ENCODE measurements around the gene STAT6. TPM values are rescaled to one million over a fixed set of nuclear protein-coding genes. Genes with fewer than 3 reads are reported as not detected.

STAT6 gene
- total and polyA plus RNA-seq, 2 donors (not counting 3 experiments of a cell fraction or from before 2014, with no cell fraction given) = 136 to 147 TPM

DNA sequence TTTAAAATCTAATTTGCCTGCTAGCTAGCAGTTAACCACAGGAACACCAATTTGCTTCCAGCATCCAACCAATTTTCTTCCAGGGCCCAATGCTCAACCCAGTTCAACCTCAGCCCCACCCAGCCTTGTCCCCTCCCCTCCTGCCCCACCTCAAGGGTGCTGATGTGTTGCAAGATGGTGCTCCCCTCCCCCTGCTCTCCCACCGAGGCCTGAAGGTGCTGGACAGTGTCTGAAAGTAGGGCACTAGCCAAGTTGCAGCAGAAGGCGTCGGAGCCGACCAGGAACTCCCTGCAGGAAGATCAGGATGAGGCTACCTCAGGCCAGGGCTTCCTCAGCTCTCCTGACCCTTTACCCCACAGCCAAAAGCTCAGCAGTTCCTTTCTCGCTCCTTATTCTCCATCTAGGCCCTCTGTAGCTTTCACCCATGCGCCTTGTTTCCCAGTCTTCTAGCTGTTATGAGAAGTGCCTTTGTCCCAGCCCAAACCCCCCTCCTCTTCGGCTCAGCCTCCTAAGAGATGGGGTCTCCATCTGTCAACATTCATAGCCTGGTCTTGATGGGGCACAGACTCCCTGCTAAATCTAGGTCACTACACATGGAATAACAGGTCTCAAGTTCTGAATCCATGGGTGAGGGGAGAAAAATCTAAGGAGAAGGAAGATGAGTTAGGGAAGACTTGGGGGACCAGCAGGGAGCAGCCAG lies 3.6 kb downstream of the STAT6 start:
- DNase-seq (ENCODE audit: low read depth, low spot score) = no peak
- peaks cover 13% of the 10 kb centered on the region for H3K79me2 ChIP-seq (ENCODE audit: control insufficient read depth, insufficient read depth, low read length)
- H3K4me1 ChIP-seq (ENCODE audit: control insufficient read depth, extremely low read depth, insufficient read depth, low read length) = peaks cover 14% of the 10 kb centered on the region
- H3K27ac ChIP-seq (ENCODE audit: insufficient read depth, low read depth, low read length) = no peak overlapping the region
- dilution Hi-C loops (cut with MboI; ENCODE audit: extremely low pct_ligation_motif_present, low sequenced_read_pairs) = no loop called here
- TF ChIP-seq, protein P1, sequence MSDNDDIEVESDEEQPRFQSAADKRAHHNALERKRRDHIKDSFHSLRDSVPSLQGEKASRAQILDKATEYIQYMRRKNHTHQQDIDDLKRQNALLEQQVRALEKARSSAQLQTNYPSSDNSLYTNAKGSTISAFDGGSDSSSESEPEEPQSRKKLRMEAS (IDR thresholded peaks at IDR 0.05; ENCODE audit: insufficient read depth, insufficient read length) = no peak
- TF ChIP-seq POLR2A (IDR thresholded peaks at IDR 0.05; ENCODE audit: low read depth, low read length) (no peak), POLR2AphosphoS5 (IDR thresholded peaks at IDR 0.05; ENCODE audit: insufficient read depth, low read depth, low read length) (no peak), FOS (IDR thresholded peaks at IDR 0.05; ENCODE audit: borderline replicate concordance, insufficient read depth, low read length) (no peak)
- no peaks in the 10 kb centered on the region for H3K27me3 ChIP-seq (ENCODE audit: control insufficient read depth in 2 of 2, insufficient read depth in 2 of 2, low read length in 2 of 2)
- ChIA-PET POLR2A (no interaction called here), CTCF (interaction anchor here (0.6 to 1.1 kb wide), 4 partner anchors 15 to 38 kb away, joined by 3 read pairs; no protein-coding TSS in a partner anchor)
- BruUV-seq (replicated peaks) = no TSS peak
- no peak overlapping the region for H3K4me3 ChIP-seq (replicated peaks in 1 of 3; ENCODE audit: insufficient read depth in 1 of 3, low read depth in 1 of 3, low read length in 3 of 3)
- no peaks in the 10 kb centered on the region for H4K20me1 ChIP-seq (replicated peaks; ENCODE audit: control insufficient read depth, extremely low read depth, insufficient read depth, low read length)
- no peaks in the 10 kb centered on the region for H3K9me3 ChIP-seq (replicated peaks; ENCODE audit: control insufficient read depth, insufficient read depth, low read length)
- H2AFZ ChIP-seq (ENCODE audit: low read depth, low read length) = no peak overlapping the region
- no peak for FAIRE-seq
- H3K36me3 ChIP-seq (ENCODE audit: control insufficient read depth in 2 of 2, extremely low read depth in 1 of 2, insufficient read depth in 2 of 2, low read length in 2 of 2) = peaks cover 4 to 32% of the 10 kb centered on the region in 2 experiments
- no peak overlapping the region for H3K4me2 ChIP-seq (ENCODE audit: insufficient read depth, low read length)
- no peak overlapping the region for H3K9ac ChIP-seq (replicated peaks; ENCODE audit: extremely low read depth, insufficient read depth, low read length)
- intact Hi-C loops (cut with micrococcal nuclease) = no loop called here
- H3K9me1 ChIP-seq (replicated peaks; ENCODE audit: control insufficient read depth, extremely low read depth, insufficient read depth, low read length) = no peaks in the 10 kb centered on the region

DNA sequence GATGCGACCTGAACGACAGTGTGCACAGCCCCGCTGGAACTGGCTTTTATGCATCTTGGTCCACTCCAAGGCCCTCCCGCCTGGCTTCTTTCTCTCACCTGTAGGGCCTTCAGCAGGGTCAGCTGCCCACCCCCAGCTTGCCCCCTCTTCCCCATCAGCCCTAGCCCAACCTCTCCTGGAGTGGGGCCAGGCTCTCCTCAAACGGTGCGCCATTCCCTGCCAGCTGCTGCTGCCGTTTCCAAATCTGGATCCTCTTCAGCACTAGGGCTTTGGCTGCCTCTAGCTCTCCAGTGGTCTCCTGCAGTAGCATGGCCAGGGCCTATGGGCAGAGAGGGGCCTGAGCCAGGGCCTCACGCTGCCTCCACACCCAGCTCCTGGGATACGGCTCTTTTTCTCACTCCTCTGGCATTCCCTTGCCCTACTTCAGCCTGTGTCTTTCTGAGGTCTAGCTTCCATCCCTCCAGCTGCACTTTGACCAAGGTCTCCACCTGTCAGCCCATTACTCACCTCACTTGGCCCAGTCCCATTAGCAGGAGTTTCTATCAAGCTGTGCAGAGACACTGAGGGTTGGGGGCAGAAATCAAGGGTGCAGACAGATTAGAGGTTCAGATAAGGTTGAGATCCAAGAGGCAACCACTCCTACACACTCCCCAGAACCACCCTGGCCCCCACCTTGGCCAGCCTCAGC lies 5.0 kb downstream of the STAT6 start:
- H3K27ac ChIP-seq (ENCODE audit: insufficient read depth, low read depth, low read length) = no peak overlapping the region
- dilution Hi-C loops (cut with MboI; ENCODE audit: extremely low pct_ligation_motif_present, low sequenced_read_pairs) = no loop called here
- no peak for FAIRE-seq
- no peak overlapping the region for H3K4me3 ChIP-seq (replicated peaks in 1 of 3; ENCODE audit: insufficient read depth in 1 of 3, low read depth in 1 of 3, low read length in 3 of 3)
- BruUV-seq (replicated peaks) = no TSS peak
- peaks cover 6% of the 10 kb centered on the region for H3K4me1 ChIP-seq (ENCODE audit: control insufficient read depth, extremely low read depth, insufficient read depth, low read length)
- H3K79me2 ChIP-seq (ENCODE audit: control insufficient read depth, insufficient read depth, low read length) = peaks cover 13% of the 10 kb centered on the region
- ChIA-PET CTCF (interaction anchor here (1.3 kb wide), 1 partner anchor 14 kb away, joined by 6 read pairs; no protein-coding TSS in a partner anchor), POLR2A (no interaction called here)
- TF ChIP-seq JUN (IDR thresholded peaks at IDR 0.05; ENCODE audit: borderline replicate concordance, insufficient read depth, insufficient read length, low read depth) (no peak), POLR2AphosphoS5 (IDR thresholded peaks at IDR 0.05; ENCODE audit: insufficient read depth, low read depth, low read length) (no peak)
- TF ChIP-seq, protein P1 (IDR thresholded peaks at IDR 0.05; ENCODE audit: insufficient read depth, insufficient read length) = no peak
- H3K4me2 ChIP-seq (ENCODE audit: insufficient read depth, low read length) = no peak overlapping the region
- no peaks in the 10 kb centered on the region for H3K9me3 ChIP-seq (replicated peaks; ENCODE audit: control insufficient read depth, insufficient read depth, low read length)
- no peaks in the 10 kb centered on the region for H4K20me1 ChIP-seq (replicated peaks; ENCODE audit: control insufficient read depth, extremely low read depth, insufficient read depth, low read length)
- peaks cover 4 to 32% of the 10 kb centered on the region in 2 experiments for H3K36me3 ChIP-seq (ENCODE audit: control insufficient read depth in 2 of 2, extremely low read depth in 1 of 2, insufficient read depth in 2 of 2, low read length in 2 of 2)
- DNase-seq (ENCODE audit: low read depth, low spot score) = no peak
- no peak overlapping the region for H2AFZ ChIP-seq (ENCODE audit: low read depth, low read length)
- intact Hi-C loops (cut with micrococcal nuclease) = no loop called here
- H3K27me3 ChIP-seq (ENCODE audit: control insufficient read depth in 2 of 2, insufficient read depth in 2 of 2, low read length in 2 of 2) = no peaks in the 10 kb centered on the region
- no peak overlapping the region for H3K9ac ChIP-seq (replicated peaks; ENCODE audit: extremely low read depth, insufficient read depth, low read length)
- H3K9me1 ChIP-seq (replicated peaks; ENCODE audit: control insufficient read depth, extremely low read depth, insufficient read depth, low read length) = no peaks in the 10 kb centered on the region

Measured in endothelial cell of umbilical vein (primary cell).